ENCODE results near the gene PBXIP1.

DNA sequence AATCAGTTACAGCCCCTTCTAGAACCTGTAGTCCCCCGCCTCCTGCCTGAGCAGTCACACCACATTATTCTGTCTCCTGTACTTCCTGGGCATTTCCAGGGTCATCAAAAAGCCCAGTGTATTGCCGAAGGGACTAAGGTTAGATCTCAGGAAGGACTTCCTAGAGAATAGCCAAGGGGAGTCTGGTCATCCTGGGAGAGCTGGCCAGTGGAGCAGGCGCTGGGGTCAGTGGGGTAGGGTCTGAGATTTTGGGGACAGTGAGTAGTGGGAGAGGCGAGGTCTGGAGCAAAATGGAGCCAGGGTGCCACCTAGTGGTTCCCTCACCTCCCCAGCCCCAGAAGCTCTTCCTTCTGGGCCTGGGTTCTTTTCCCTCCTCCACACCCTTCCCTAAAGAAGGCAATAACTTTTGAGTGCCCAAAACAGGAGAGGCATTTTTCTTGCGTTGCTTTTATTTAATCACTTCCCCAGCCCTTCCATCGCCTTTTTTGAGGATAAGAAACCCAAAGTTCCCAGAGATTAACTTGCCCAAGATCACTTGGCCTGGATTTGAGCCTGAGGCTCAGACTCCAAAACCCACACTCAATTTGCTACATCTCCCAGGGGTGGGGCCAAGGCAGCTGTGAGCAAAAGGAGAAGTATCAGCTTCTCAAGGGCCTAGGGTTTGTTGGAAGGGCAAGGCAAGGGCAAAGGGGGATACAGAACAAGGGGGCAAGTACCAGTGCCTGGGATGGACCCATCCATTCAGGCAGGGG, 12.1 kb downstream of the PBXIP1 start:
- TF ChIP-seq, protein P1, sequence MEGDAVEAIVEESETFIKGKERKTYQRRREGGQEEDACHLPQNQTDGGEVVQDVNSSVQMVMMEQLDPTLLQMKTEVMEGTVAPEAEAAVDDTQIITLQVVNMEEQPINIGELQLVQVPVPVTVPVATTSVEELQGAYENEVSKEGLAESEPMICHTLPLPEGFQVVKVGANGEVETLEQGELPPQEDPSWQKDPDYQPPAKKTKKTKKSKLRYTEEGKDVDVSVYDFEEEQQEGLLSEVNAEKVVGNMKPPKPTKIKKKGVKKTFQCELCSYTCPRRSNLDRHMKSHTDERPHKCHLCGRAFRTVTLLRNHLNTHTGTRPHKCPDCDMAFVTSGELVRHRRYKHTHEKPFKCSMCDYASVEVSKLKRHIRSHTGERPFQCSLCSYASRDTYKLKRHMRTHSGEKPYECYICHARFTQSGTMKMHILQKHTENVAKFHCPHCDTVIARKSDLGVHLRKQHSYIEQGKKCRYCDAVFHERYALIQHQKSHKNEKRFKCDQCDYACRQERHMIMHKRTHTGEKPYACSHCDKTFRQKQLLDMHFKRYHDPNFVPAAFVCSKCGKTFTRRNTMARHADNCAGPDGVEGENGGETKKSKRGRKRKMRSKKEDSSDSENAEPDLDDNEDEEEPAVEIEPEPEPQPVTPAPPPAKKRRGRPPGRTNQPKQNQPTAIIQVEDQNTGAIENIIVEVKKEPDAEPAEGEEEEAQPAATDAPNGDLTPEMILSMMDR (IDR thresholded peaks at IDR 0.05): peak; percentile 45
- TF ChIP-seq CREB1 (CRISPR knock-in tag; IDR thresholded peaks at IDR 0.05) (no peak), CREM (CRISPR knock-in tag; IDR thresholded peaks at IDR 0.05) (no peak), NFYB (CRISPR knock-in tag; conservative IDR thresholded peaks at IDR 0.05; ENCODE audit: low read depth) (no peak), JUN (CRISPR knock-in tag; IDR thresholded peaks at IDR 0.05) (no peak)
- TF ChIP-seq, protein P2, sequence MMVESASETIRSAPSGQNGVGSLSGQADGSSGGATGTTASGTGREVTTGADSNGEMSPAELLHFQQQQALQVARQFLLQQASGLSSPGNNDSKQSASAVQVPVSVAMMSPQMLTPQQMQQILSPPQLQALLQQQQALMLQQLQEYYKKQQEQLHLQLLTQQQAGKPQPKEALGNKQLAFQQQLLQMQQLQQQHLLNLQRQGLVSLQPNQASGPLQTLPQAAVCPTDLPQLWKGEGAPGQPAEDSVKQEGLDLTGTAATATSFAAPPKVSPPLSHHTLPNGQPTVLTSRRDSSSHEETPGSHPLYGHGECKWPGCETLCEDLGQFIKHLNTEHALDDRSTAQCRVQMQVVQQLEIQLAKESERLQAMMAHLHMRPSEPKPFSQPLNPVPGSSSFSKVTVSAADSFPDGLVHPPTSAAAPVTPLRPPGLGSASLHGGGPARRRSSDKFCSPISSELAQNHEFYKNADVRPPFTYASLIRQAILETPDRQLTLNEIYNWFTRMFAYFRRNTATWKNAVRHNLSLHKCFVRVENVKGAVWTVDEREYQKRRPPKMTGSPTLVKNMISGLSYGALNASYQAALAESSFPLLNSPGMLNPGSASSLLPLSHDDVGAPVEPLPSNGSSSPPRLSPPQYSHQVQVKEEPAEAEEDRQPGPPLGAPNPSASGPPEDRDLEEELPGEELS (CRISPR knock-in tag; IDR thresholded peaks at IDR 0.05): no peak

Measured in WTC11 (cell line).